ENCODE measurements around the gene UNC93B1.
"Not testable (repeated sequence)": the region's sequence is repeated elsewhere in the genome, so short reads cannot be mapped to it uniquely, and the experiment has no call there.

UNC93B1 gene

GRCh38 chr11:68007498-68008380, 3.8 kb upstream of the UNC93B1 start:
- no peak for DNase-seq

- DNase-seq: no peak
These were observed 2.8 kb upstream of the UNC93B1 start for GRCh38 chr11:68006606-68007166.

GRCh38 chr11:68004551-68005335, 846 bp upstream of the UNC93B1 start:
- DNase-seq: no peak

GRCh38 chr11:68002938-68003845, 705 bp downstream of the UNC93B1 start:
- DNase-seq: peak; percentile 30 to 73 (median 54)

GRCh38 chr11:68002575-68002937, 1.3 kb downstream of the UNC93B1 start:
- no peak for DNase-seq

GRCh38 chr11:67999704-68000103, 4.2 kb downstream of the UNC93B1 start:
- no peak for DNase-seq

- no peak for DNase-seq
These were observed 4.7 kb downstream of the UNC93B1 start for GRCh38 chr11:67999201-67999629.

GRCh38 chr11:67998150-67999045, 5.5 kb downstream of the UNC93B1 start:
- DNase-seq: no peak

- DNase-seq: no peak
These were observed 6.4 kb downstream of the UNC93B1 start for GRCh38 chr11:67997475-67997921.

- DNase-seq: peak in 2 of 6 experiments; percentile 15 to 17
These were observed 7.0 kb downstream of the UNC93B1 start for GRCh38 chr11:67996622-67997474.

- no peak for DNase-seq
These were observed 7.8 kb downstream of the UNC93B1 start for GRCh38 chr11:67996051-67996450.

GRCh38 chr11:67995579-67995978, 8.3 kb downstream of the UNC93B1 start:
- not testable (repeated sequence) for DNase-seq

- not testable (repeated sequence) for DNase-seq
These were observed 8.8 kb downstream of the UNC93B1 start for GRCh38 chr11:67995129-67995528.

GRCh38 chr11:67994387-67994786, 9.5 kb downstream of the UNC93B1 start:
- DNase-seq: not testable (repeated sequence)

GRCh38 chr11:67993821-67994220, 10.1 kb downstream of the UNC93B1 start:
- peak; percentile 7 to 51 (median 16) for DNase-seq

- DNase-seq: not testable (repeated sequence)
These were observed 12.4 kb downstream of the UNC93B1 start for GRCh38 chr11:67991347-67992121.

GRCh38 chr11:67990546-67991346, 13.2 kb downstream of the UNC93B1 start:
- not testable (repeated sequence) for DNase-seq

GRCh38 chr11:67985302-67985701, 18.6 kb downstream of the UNC93B1 start:
- DNase-seq: not testable (repeated sequence)

Data from stimulated activated naive CD4-positive, alpha-beta T cell (primary cell).